K562 (cell line): ENCODE data around the gene SEPTIN12. TPM values are rescaled to one million over a fixed set of nuclear protein-coding genes. Genes with fewer than 3 reads are reported as not detected.

Experiments used
- ARID4B ChIP-seq: sonication (generic); formaldehyde crosslinking; IDR thresholded peaks from 2 replicates; pipeline ENCODE4 v1.8.0; 2022; ENCODE audit warnings: mild to moderate bottlenecking, missing genetic modification reagents
- CTCF ChIP-seq, 3 experiments: IDR thresholded peaks in 2 of 3; conservative IDR thresholded peaks in 1 of 3; 2 replicates each; pipeline ENCODE4 v1.5.1; 2011 to 2012; ENCODE audit warnings: low read length in 3 of 3, mild to moderate bottlenecking in 3 of 3, control low read depth in 2 of 3, improper control_type of control experiment in 1 of 3, inconsistent platforms in 1 of 3, low read depth in 1 of 3, mixed read lengths in 1 of 3, moderate library complexity in 1 of 3; ENCODE audit not compliant: insufficient read depth in 2 of 3
- HDAC8 ChIP-seq: fragments of 450-650 bp; IDR thresholded peaks from 2 replicates; pipeline ENCODE4 v1.6.1; 2016; ENCODE audit warnings: mild to moderate bottlenecking, missing genetic modification characterization, moderate library complexity, missing compliant biosample characterization
- KLF13 ChIP-seq: fragments of 450-650 bp; IDR thresholded peaks from 2 replicates; pipeline ENCODE4 v1.6.1; 2016; ENCODE audit warnings: missing genetic modification characterization, low read depth, mild to moderate bottlenecking, missing compliant biosample characterization, moderate library complexity, borderline replicate concordance
- KLF16 ChIP-seq: IDR thresholded peaks from 2 replicates; pipeline ENCODE4 v1.6.1; 2016; ENCODE audit warnings: antibody characterized with exemption
- MBD2 ChIP-seq: sonication (generic); IDR thresholded peaks from 2 replicates; pipeline ENCODE4 v1.6.1; 2016; ENCODE audit warnings: low read depth, borderline replicate concordance
- NFXL1 ChIP-seq: fragments of 450-650 bp; formaldehyde crosslinking; IDR thresholded peaks from 2 replicates; pipeline ENCODE4 v1.4.0; 2021; ENCODE audit warnings: mild to moderate bottlenecking
- NFYB ChIP-seq: IDR thresholded peaks from 2 replicates; pipeline ENCODE4 v1.6.1; 2011; ENCODE audit warnings: mild to moderate bottlenecking, moderate library complexity; ENCODE audit not compliant: insufficient read length; ENCODE audit errors: extremely low read depth
- PHF21A ChIP-seq: fragments of 450-650 bp; IDR thresholded peaks from 2 replicates; pipeline ENCODE4 v1.6.1; 2017; ENCODE audit warnings: low read depth, borderline replicate concordance
- PURB ChIP-seq: sonication (generic); formaldehyde crosslinking; IDR thresholded peaks from 2 replicates; pipeline ENCODE4 v1.9.0; 2021; ENCODE audit warnings: low read depth, mild to moderate bottlenecking, missing genetic modification reagents
- SIX5 ChIP-seq, 2 experiments: IDR thresholded peaks; 2 replicates each; pipeline ENCODE4 v1.6.1; 2011; ENCODE audit warnings: low read length in 2 of 2, borderline replicate concordance in 1 of 2, low read depth in 1 of 2, mild to moderate bottlenecking in 1 of 2, moderate library complexity in 1 of 2; ENCODE audit not compliant: insufficient read depth in 1 of 2
- SMARCC2 ChIP-seq: fragments of 450-650 bp; IDR thresholded peaks from 2 replicates; pipeline ENCODE4 v1.6.1; 2017; ENCODE audit warnings: antibody characterized with exemption, moderate library complexity, mild to moderate bottlenecking, low read depth
- ZBTB17 ChIP-seq: fragments of 450-650 bp; formaldehyde crosslinking; IDR thresholded peaks from 2 replicates; pipeline ENCODE4 v1.4.0; 2020; ENCODE audit warnings: mild to moderate bottlenecking
- ZFP36 ChIP-seq: fragments of 150-350 bp; IDR thresholded peaks from 2 replicates; pipeline ENCODE4 v1.6.1; 2018; ENCODE audit warnings: low read length, low read depth; ENCODE audit not compliant: partially characterized antibody
- ZNF277 ChIP-seq: fragments of 250-450 bp; sonication (Bioruptor Pico); IDR thresholded peaks from 2 replicates; pipeline ENCODE4 v1.8.0; 2022; ENCODE audit warnings: inconsistent platforms, mild to moderate bottlenecking, moderate library complexity, borderline replicate concordance
- ZNF3 ChIP-seq: fragments of 250-450 bp; sonication (Bioruptor Pico); IDR thresholded peaks from 2 replicates; pipeline ENCODE4 v1.5.0; 2021; ENCODE audit warnings: mild to moderate bottlenecking, moderate library complexity
- polyA plus RNA-seq, 8 experiments: library from polyadenylated mRNA; depleted of rRNA in 4 of 8; stranded (reverse) in 5 of 8; unstranded in 3 of 8; fragments of >200 nt; fragmentation: Nextera tagmentation in 2 of 8; fragmentation: Illumina TruSeq in 1 of 8; extraction: Ambion mirVana in 2 of 8; extraction: Trizol in 1 of 8; gene quantifications; 2 replicates each; pipeline versions ENCODE4 v1.2.1 to v1.2.3, GENCODE V29; 2011 to 2014; ENCODE audit warnings: inconsistent platforms in 1 of 8, missing spikeins in 1 of 8
- total RNA-seq, 7 experiments: library from RNA; depleted of rRNA in 6 of 7; stranded (reverse); fragments of >200 nt in 6 of 7; fragmentation: Illumina TruSeq in 2 of 7; extraction: Trizol in 2 of 7; gene quantifications; 2 replicates each; pipeline versions ENCODE4 v1.2.1 to v1.2.3, GENCODE V29; 2011 to 2021; ENCODE audit warnings: low replicate concordance in 1 of 7

SEPTIN12 gene
- total and polyA plus RNA-seq, 9 of the 15 experiments (the other 6 are each of a cell fraction or from before 2014, with no cell fraction given), result not detected

- TF ChIP-seq ARID4B (CRISPR knock-in tag) (no peak; the same call in 1 of the 2 replicates), NFXL1 (CRISPR knock-in tag) (no peak), KLF13 (tag) (no peak), ZFP36 (no peak), SIX5 (IDR thresholded peaks at IDR 0.05; ENCODE audit: borderline replicate concordance in 1 of 2, insufficient read depth in 1 of 2, low read depth in 1 of 2, low read length in 2 of 2) (no peak), HDAC8 (tag) (no peak), PHF21A (no peak), KLF16 (no peak), NFYB (peak; percentile 98), ZNF3 (CRISPR knock-in tag) (no peak), MBD2 (peak; percentile 96), CTCF (IDR thresholded peaks at IDR 0.05 in 2 of 3, conservative IDR thresholded peaks at IDR 0.05 in 1 of 3; ENCODE audit: insufficient read depth in 2 of 3, low read depth in 1 of 3, low read length in 3 of 3) (no peak), SMARCC2 (no peak), ZNF277 (CRISPR knock-in tag) (no peak), PURB (CRISPR knock-in tag) (no peak), ZBTB17 (CRISPR knock-in tag) (no peak)
Observed at GRCh38 chr16:4802659-4803287, 14.6 kb upstream of the SEPTIN12 start (continued).
